ENCODE data around the gene SLC35F1.

- TF ChIP-seq, protein P1, sequence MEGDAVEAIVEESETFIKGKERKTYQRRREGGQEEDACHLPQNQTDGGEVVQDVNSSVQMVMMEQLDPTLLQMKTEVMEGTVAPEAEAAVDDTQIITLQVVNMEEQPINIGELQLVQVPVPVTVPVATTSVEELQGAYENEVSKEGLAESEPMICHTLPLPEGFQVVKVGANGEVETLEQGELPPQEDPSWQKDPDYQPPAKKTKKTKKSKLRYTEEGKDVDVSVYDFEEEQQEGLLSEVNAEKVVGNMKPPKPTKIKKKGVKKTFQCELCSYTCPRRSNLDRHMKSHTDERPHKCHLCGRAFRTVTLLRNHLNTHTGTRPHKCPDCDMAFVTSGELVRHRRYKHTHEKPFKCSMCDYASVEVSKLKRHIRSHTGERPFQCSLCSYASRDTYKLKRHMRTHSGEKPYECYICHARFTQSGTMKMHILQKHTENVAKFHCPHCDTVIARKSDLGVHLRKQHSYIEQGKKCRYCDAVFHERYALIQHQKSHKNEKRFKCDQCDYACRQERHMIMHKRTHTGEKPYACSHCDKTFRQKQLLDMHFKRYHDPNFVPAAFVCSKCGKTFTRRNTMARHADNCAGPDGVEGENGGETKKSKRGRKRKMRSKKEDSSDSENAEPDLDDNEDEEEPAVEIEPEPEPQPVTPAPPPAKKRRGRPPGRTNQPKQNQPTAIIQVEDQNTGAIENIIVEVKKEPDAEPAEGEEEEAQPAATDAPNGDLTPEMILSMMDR (IDR thresholded peaks at IDR 0.05; ENCODE audit: borderline replicate concordance, extremely low read depth, low read length, poor library complexity, severe bottlenecking) = no peak
- no peak for TF ChIP-seq EZH2 (IDR thresholded peaks at IDR 0.05; ENCODE audit: borderline replicate concordance, low read depth, low read length, severe bottlenecking)
Observed at GRCh38 chr6:118012944-118013343, 105.9 kb downstream of the SLC35F1 start.
